K562 (cell line): Measurements from ENCODE around the gene TMEM163. TPM values are rescaled to one million over a fixed set of nuclear protein-coding genes. Genes with fewer than 3 reads are reported as not detected.
"Not testable (repeated sequence)": the region's sequence is repeated elsewhere in the genome, so short reads cannot be mapped to it uniquely, and the experiment has no call there.

ENCODE experiments used
- ATAC-seq: fragments of 200-7000 bp; cut with Tn5 transposase; 3 replicates; pipeline ENCODE4 v1.9.1; 2020; ENCODE audit warnings: moderate library complexity
- BruUV-seq: library from RNA; stranded (reverse); fragments of 400-500 nt; replicated peaks from 2 replicates; lab custom pipeline; 2021; lab: Mats Ljungman, UMichigan
- CTCF ChIA-PET: fragments of 300-600 bp; formaldehyde crosslinking; extraction: SDS; loops from one replicate; lab custom pipeline; 2021; ENCODE audit warnings: low intra/inter-chr PET ratio; lab: Yijun Ruan, JAX
- POLR2A ChIA-PET: fragments of 300-600, 350-650 bp; sonication (Branson Sonifier 250); formaldehyde crosslinking; extraction: SDS; loops from one replicate; lab custom pipeline; 2021; ENCODE audit warnings: antibody characterized with exemption, inconsistent platforms; lab: Yijun Ruan, JAX
- DNase-seq, 4 experiments: peaks; one replicate each; pipeline versions ENCODE4 v3.0.0 to v3.0.0-alpha.2; 2011 to 2018; ENCODE audit warnings: low spot score in 3 of 4, mixed read lengths in 3 of 4; ENCODE audit errors: extremely low read depth in 1 of 4
- FAIRE-seq: peaks from 2 replicates; lab custom pipeline; 2011; peaks lifted over from hg19 to GRCh38; lab: Jason Lieb, UNC
- H2AFZ ChIP-seq: 2 replicates; pipeline ENCODE4 v1.6.0; 2011; ENCODE audit warnings: low read depth, low read length, control low read depth, inconsistent platforms
- H3K27ac ChIP-seq: fragments of 200-600 bp; 3 replicates; pipeline ENCODE4 v1.8.0; 2011; ENCODE audit warnings: low read depth, mild to moderate bottlenecking, control low read depth, inconsistent platforms, low read length, moderate library complexity, mixed read lengths; ENCODE audit errors: extremely low read depth
- H3K27me3 ChIP-seq, 2 experiments: fragments of 300-600 bp in 1 of 2; 2 replicates in 1 of 2; 3 replicates in 1 of 2; pipeline versions ENCODE4 v1.6.0 to v1.8.0; 2011; ENCODE audit warnings: inconsistent platforms in 2 of 2, low read length in 2 of 2, mild to moderate bottlenecking in 1 of 2, mixed read lengths in 1 of 2, moderate library complexity in 1 of 2; ENCODE audit not compliant: control insufficient read depth in 2 of 2, insufficient read depth in 2 of 2
- H3K36me3 ChIP-seq: fragments of 300-600 bp; 3 replicates; pipeline ENCODE4 v1.8.0; 2011; ENCODE audit warnings: mild to moderate bottlenecking, low read length, inconsistent platforms; ENCODE audit not compliant: control insufficient read depth, insufficient read depth
- H3K4me1 ChIP-seq, 2 experiments: fragments of 200-600 bp in 1 of 2; replicated peaks in 1 of 2; 2 replicates in 1 of 2; 3 replicates in 1 of 2; pipeline versions ENCODE4 v1.5.1 to v1.8.0; 2011; ENCODE audit warnings: inconsistent platforms in 2 of 2, low read length in 2 of 2, mild to moderate bottlenecking in 1 of 2, mixed read lengths in 1 of 2, moderate library complexity in 1 of 2; ENCODE audit not compliant: control insufficient read depth in 2 of 2, insufficient read depth in 2 of 2
- H3K4me2 ChIP-seq: 2 replicates; pipeline ENCODE4 v1.6.1; 2011; ENCODE audit warnings: low read length, control low read depth, inconsistent platforms, mixed read lengths; ENCODE audit not compliant: insufficient read depth
- H3K4me3 ChIP-seq: fragments of 200-600 bp; sonication (generic), shearing (Covaris generic); 2 replicates; pipeline ENCODE4 v1.5.1; 2016; ENCODE audit warnings: control low read depth, inconsistent platforms
- H3K79me2 ChIP-seq: fragments of 200-600 bp; 3 replicates; pipeline ENCODE4 v1.8.0; 2011; ENCODE audit warnings: low read length, inconsistent platforms; ENCODE audit not compliant: control insufficient read depth, insufficient read depth
- H3K9ac ChIP-seq, 2 experiments: 2 replicates each; pipeline versions ENCODE4 v1.6.0 to v1.6.1; 2011; ENCODE audit warnings: low read depth in 2 of 2, low read length in 2 of 2, control low read depth in 1 of 2, inconsistent platforms in 1 of 2, mild to moderate bottlenecking in 1 of 2, mixed read lengths in 1 of 2; ENCODE audit not compliant: insufficient read depth in 1 of 2
- H3K9me1 ChIP-seq: one replicate; pipeline ENCODE4 v1.6.0; 2011; ENCODE audit warnings: inconsistent platforms, mild to moderate bottlenecking, low read length, moderate library complexity; ENCODE audit not compliant: control insufficient read depth, insufficient read depth
- H3K9me3 ChIP-seq: replicated peaks from 2 replicates; pipeline ENCODE4 v1.5.1; 2011; ENCODE audit warnings: low read depth, low read length, inconsistent platforms; ENCODE audit not compliant: control insufficient read depth, insufficient read depth
- H4K20me1 ChIP-seq: replicated peaks from 2 replicates; pipeline ENCODE4 v1.6.1; 2011; ENCODE audit warnings: low read length, inconsistent platforms, mixed read lengths; ENCODE audit not compliant: control insufficient read depth, insufficient read depth
- CBX2 ChIP-seq: fragments of 200-600 bp; sonication (generic); IDR thresholded peaks from one replicate; pipeline ENCODE4 v1.6.1; 2012; ENCODE audit warnings: mild to moderate bottlenecking, low read length, inconsistent platforms; ENCODE audit not compliant: insufficient read depth, poor library complexity, severe bottlenecking
- MXD1 ChIP-seq: fragments of 250-450 bp; sonication (Bioruptor Pico); IDR thresholded peaks from 2 replicates; pipeline ENCODE4 v1.8.0; 2021; ENCODE audit warnings: borderline replicate concordance, mild to moderate bottlenecking, moderate library complexity; ENCODE audit not compliant: poor library complexity, severe bottlenecking
- RUNX1 ChIP-seq: sonication (generic); IDR thresholded peaks from 2 replicates; pipeline ENCODE4 v1.6.1; 2016; ENCODE audit warnings: antibody characterized with exemption, low read depth
- SNRNP70 ChIP-seq: fragments of 200-400 bp; formaldehyde crosslinking; optimal IDR thresholded peaks from 2 replicates; pipeline ENCODE3; 2017; ENCODE audit warnings: low read depth, low read length
- ZNF57 ChIP-seq: fragments of 450-650 bp; formaldehyde crosslinking; IDR thresholded peaks from 2 replicates; pipeline ENCODE4 v1.4.0; 2020; ENCODE audit warnings: mild to moderate bottlenecking, moderate library complexity
- ZNF780A ChIP-seq: fragments of 250-450 bp; sonication (Bioruptor Pico); IDR thresholded peaks from 2 replicates; pipeline ENCODE4 v1.5.0; 2021; ENCODE audit warnings: mild to moderate bottlenecking
- WGBS: fragments of 100-300 bp; shearing (Covaris generic); methylation state at CpG from one replicate; pipeline ENCODE4 v1.1.6; 2016; ENCODE audit warnings: low coverage, mixed read lengths; ENCODE audit not compliant: insufficient coverage; ENCODE audit errors: missing lambda C conversion rate; 5-methylcytosine and 5-hydroxymethylcytosine counted together
- in situ Hi-C: fragments of 300-500 bp; cut with MboI; formaldehyde crosslinking; loops from 4 replicates; pipeline ENCODE4 v1.15.0; 2018; ENCODE audit warnings: inconsistent platforms, mixed read lengths
- intact Hi-C: fragments of 100-400 bp; cut with micrococcal nuclease; formaldehyde crosslinking; loops from 2 replicates; pipeline ENCODE4 v1.14.2; 2022
- polyA plus RNA-seq, 8 experiments: library from polyadenylated mRNA; depleted of rRNA in 4 of 8; stranded (reverse) in 5 of 8; unstranded in 3 of 8; fragments of >200 nt; fragmentation: Nextera tagmentation in 2 of 8; fragmentation: Illumina TruSeq in 1 of 8; extraction: Ambion mirVana in 2 of 8; extraction: Trizol in 1 of 8; gene quantifications; 2 replicates each; pipeline versions ENCODE4 v1.2.1 to v1.2.3, GENCODE V29; 2011 to 2014; ENCODE audit warnings: inconsistent platforms in 1 of 8, missing spikeins in 1 of 8
- total RNA-seq, 7 experiments: library from RNA; depleted of rRNA in 6 of 7; stranded (reverse); fragments of >200 nt in 6 of 7; fragmentation: Illumina TruSeq in 2 of 7; extraction: Trizol in 2 of 7; gene quantifications; 2 replicates each; pipeline versions ENCODE4 v1.2.1 to v1.2.3, GENCODE V29; 2011 to 2021; ENCODE audit warnings: low replicate concordance in 1 of 7

Gene TMEM163
- total and polyA plus RNA-seq, 9 of the 15 experiments (the other 6 are each of a cell fraction or from before 2014, with no cell fraction given) = 0.04 to 0.68 (median 0.16) TPM; not detected in 3

GRCh38 chr2:134507159-134507558, 211.6 kb downstream of the TMEM163 start:
- H3K4me3 ChIP-seq, H3K36me3 ChIP-seq, H2AFZ ChIP-seq, FAIRE-seq, in situ Hi-C loops, H3K4me2 ChIP-seq, H3K9ac ChIP-seq, intact Hi-C loops, H3K9me3 ChIP-seq, H4K20me1 ChIP-seq, ATAC-seq, H3K27ac ChIP-seq, BruUV-seq, H3K9me1 ChIP-seq, H3K4me1 ChIP-seq, DNase-seq, H3K79me2 ChIP-seq, CTCF ChIA-PET: not testable (repeated sequence)
- WGBS = 15% methylated on average over 8 of the region's 8 CpGs
- POLR2A ChIA-PET = interaction anchor here (0.9 kb wide), 1 partner anchor 213 kb away, joined by 3 read pairs; no protein-coding TSS in a partner anchor
- H3K27me3 ChIP-seq = peaks cover 16 to 39% of the 10 kb centered on the region in 2 experiments; a peak in 4 of 5 replicates

- DNase-seq (no peak), ATAC-seq (no peak), FAIRE-seq (no peak)
- BruUV-seq = no TSS peak
- H3K9ac ChIP-seq = no peak overlapping the region
- no peaks in the 10 kb centered on the region for H3K79me2 ChIP-seq
- WGBS = 3% methylated on average over 8 of the region's 9 CpGs
- no peaks in the 10 kb centered on the region for H3K4me1 ChIP-seq
- intact Hi-C loops (no loop called here), in situ Hi-C loops (no loop called here)
- no peak overlapping the region for H3K4me2 ChIP-seq
- H3K27me3 ChIP-seq = peaks cover 12 to 28% of the 10 kb centered on the region in 2 experiments; a peak in 4 of 5 replicates
- no peak overlapping the region for H3K27ac ChIP-seq
- no peak for TF ChIP-seq ZNF57 (CRISPR knock-in tag)
- no peak for TF ChIP-seq ZNF780A
- no peak for TF ChIP-seq SNRNP70
- TF ChIP-seq CBX2 = no peak
- no peak for TF ChIP-seq MXD1 (CRISPR knock-in tag)
- TF ChIP-seq RUNX1 = no peak
- ChIA-PET CTCF (no interaction called here), POLR2A (no interaction called here)
- no peak overlapping the region for H2AFZ ChIP-seq
- H4K20me1 ChIP-seq = no peaks in the 10 kb centered on the region; the same call in 1 of the 2 replicates
- no peaks in the 10 kb centered on the region for H3K36me3 ChIP-seq
- no peaks in the 10 kb centered on the region for H3K9me1 ChIP-seq
- H3K4me3 ChIP-seq = no peak overlapping the region
- no peaks in the 10 kb centered on the region for H3K9me3 ChIP-seq
Measured at GRCh38 chr2:134505446-134505845, 213.4 kb downstream of the TMEM163 start.
